ENCODE measurements around the gene CXCL16. TPM values are rescaled to one million over a fixed set of nuclear protein-coding genes. Genes with fewer than 3 reads are reported as not detected.

CXCL16 gene
- 1 to 10 TPM; 4.6 to 6.8 (median 5.3) TPM for total RNA-seq
- polyA plus RNA-seq = 10 to 100 TPM; 21.6 to 32.8 (median 29.0) TPM

GRCh38 chr17:4739122-4740024 is at the start of gene CXCL16, which contains the start of gene ZMYND15:
CXCL16 (minus strand) TSS chr17:4739928; CDS start chr17:4739339, 589 bp downstream.
ZMYND15 (plus strand) TSS chr17:4739833; CDS start chr17:4740549, 716 bp downstream.
- H3K4me3 ChIP-seq = peak within 1 kb of the TSS; percentile 63 to 70 (median 67)
- intact Hi-C loops (cut with DNase I) = loop anchor here (2.0 kb wide), 2 partner anchors 47 to 149 kb away; partner anchors contain the start of gene VMO1
- peak; percentile 77 for DNase-seq
- peak within 1 kb of the TSS; percentile 60 to 71 (median 64) for H3K27ac ChIP-seq
- TF ChIP-seq POLR2A (IDR thresholded peaks at IDR 0.05) (peak in 1 of 2 donors; percentile 11), CTCF (IDR thresholded peaks at IDR 0.05) (no peak)
- H3K4me1 ChIP-seq = peaks cover 0 to 17% (median 11%) of the 10 kb centered on the region in 4 donors
- no peaks in the 10 kb centered on the region for H3K36me3 ChIP-seq
- peaks cover 0 to 12% (median 4%) of the 10 kb centered on the region in 3 donors for H3K27me3 ChIP-seq
- WGBS, 2 donors = 1% methylated on average over 100 of the region's 100 CpGs
- H3K9me3 ChIP-seq = no peaks in the 10 kb centered on the region

- 10 to 19% methylated on average over 62 of the region's 62 CpGs for WGBS, 2 donors
- Histone ChIP-seq H3K9me3 (no peaks in the 10 kb centered on the region), H3K27ac (peak within 1 kb of the TSS; percentile 95 to 99 (median 96)), H3K36me3 (no peaks in the 10 kb centered on the region), H3K4me1 (peaks cover 0 to 50% (median 45%) of the 10 kb centered on the region in 4 donors), H3K27me3 (peaks cover 0 to 20% (median 0%) of the 10 kb centered on the region in 3 donors), H3K4me3 (peak within 1 kb of the TSS; percentile 59 to 77 (median 72))
- no peak for TF ChIP-seq EP300 (IDR thresholded peaks at IDR 0.05)
- TF ChIP-seq CTCF (IDR thresholded peaks at IDR 0.05) = no peak
- TF ChIP-seq POLR2AphosphoS5 (IDR thresholded peaks at IDR 0.05) = no peak
- DNase-seq = no peak
- intact Hi-C loops (cut with DNase I) = loop anchor here (1.0 to 5.0 kb wide), 2 partner anchors 100 to 198 kb away; partner anchors contain the start of gene CAMTA2
These were observed 49.3 kb upstream of the CXCL16 start, which contains the start of gene GLTPD2 for GRCh38 chr17:4788807-4789700. GLTPD2 (plus strand) TSS chr17:4788964; CDS start chr17:4789012, 48 bp downstream.

- 57 to 75% methylated on average over 14 of the region's 14 CpGs for WGBS, 2 donors
- H3K4me1 ChIP-seq = peaks cover 0 to 50% (median 45%) of the 10 kb centered on the region in 4 donors
- no peaks in the 10 kb centered on the region for H3K36me3 ChIP-seq
- H3K27ac ChIP-seq = peak overlapping the region in 2 of 4 donors; percentile 96 to 99
- intact Hi-C loops (cut with DNase I) = loop anchor here (5.0 kb wide), 1 partner anchor 199 kb away; the partner anchor contains the start of gene CAMTA2
- TF ChIP-seq CTCF (IDR thresholded peaks at IDR 0.05) = no peak
- TF ChIP-seq POLR2A (IDR thresholded peaks at IDR 0.05) = no peak
- TF ChIP-seq EP300 (IDR thresholded peaks at IDR 0.05) = no peak
- no peak for TF ChIP-seq POLR2AphosphoS5 (IDR thresholded peaks at IDR 0.05)
- DNase-seq = no peak
- H3K27me3 ChIP-seq = peaks cover 0 to 27% (median 0%) of the 10 kb centered on the region in 3 donors
- H3K4me3 ChIP-seq = peak overlapping the region in 1 of 4 donors; percentile 76
- H3K9me3 ChIP-seq = no peaks in the 10 kb centered on the region
These were observed 48.6 kb upstream of the CXCL16 start for GRCh38 chr17:4788159-4788806.

GRCh38 chr17:4786516-4786915 is 46.8 kb upstream of the CXCL16 start:
- no peaks in the 10 kb centered on the region for H3K36me3 ChIP-seq
- peaks cover 7 to 45% (median 17%) of the 10 kb centered on the region in 3 donors for H3K27me3 ChIP-seq
- no peak for TF ChIP-seq POLR2AphosphoS5 (IDR thresholded peaks at IDR 0.05)
- intact Hi-C loops (cut with DNase I) = loop anchor here (2.0 to 5.0 kb wide), 3 partner anchors 48 to 201 kb away; partner anchors contain the start of genes ARRB2, CAMTA2, CXCL16 and ZMYND15
- peak overlapping the region in 3 of 4 donors; percentile 26 to 44 (median 41) for H3K4me3 ChIP-seq
- WGBS, 2 donors = 17 to 22% methylated on average over 6 of the region's 6 CpGs
- DNase-seq = no peak
- peaks cover 0 to 50% (median 45%) of the 10 kb centered on the region in 4 donors for H3K4me1 ChIP-seq
- H3K9me3 ChIP-seq = no peaks in the 10 kb centered on the region
- H3K27ac ChIP-seq = peak overlapping the region in 1 of 4 donors; percentile 27
